Adrenal gland (tissue), 5 donors: ENCODE results near the gene TMEM273.

Experiments
- POLR2A ChIP-seq, 2 donors: fragments of 450-650 bp; IDR thresholded peaks; one replicate each; pipeline ENCODE4 v1.6.1; 2017; ENCODE audit warnings: antibody characterized with exemption in 2 of 2, mild to moderate bottlenecking in 2 of 2, moderate library complexity in 1 of 2
- TF ChIP-seq, protein P1 (sequence below), 6 experiments: fragments of 450-650 bp in 4 of 6; fragments of 200-600 bp in 2 of 6; sonication (generic) in 1 of 6; IDR thresholded peaks; 1 replicate in 5 of 6; 2 replicates in 1 of 6; pipeline versions ENCODE4 v1.5.1 to v1.8.0; 2016 to 2021; ENCODE audit warnings: antibody characterized with exemption in 6 of 6, mild to moderate bottlenecking in 2 of 6, moderate library complexity in 1 of 6
- donor health status: DM: no; HTN: no; CAD: no.

DNA sequence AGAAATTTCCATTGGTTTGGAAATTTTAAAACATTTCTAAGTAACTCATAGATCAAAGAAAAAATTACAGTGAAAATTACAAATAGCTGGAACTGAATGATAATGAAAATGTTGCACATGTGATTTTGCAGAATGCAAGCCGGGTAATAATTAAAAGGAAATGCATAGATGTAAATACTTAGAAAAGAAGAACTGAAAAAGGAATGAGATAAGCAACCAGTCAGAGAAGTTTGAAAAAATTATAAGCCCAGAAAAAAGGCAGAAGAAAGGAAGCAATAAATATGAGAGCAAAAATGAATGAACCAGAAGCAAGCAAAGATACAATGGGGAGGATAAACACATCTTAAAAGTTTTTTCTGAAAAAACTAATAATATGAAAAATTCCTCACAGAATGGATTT, 3.2 kb upstream of the TMEM273 start:
- no peak for TF ChIP-seq POLR2A (IDR thresholded peaks at IDR 0.05)
- TF ChIP-seq, protein P1, sequence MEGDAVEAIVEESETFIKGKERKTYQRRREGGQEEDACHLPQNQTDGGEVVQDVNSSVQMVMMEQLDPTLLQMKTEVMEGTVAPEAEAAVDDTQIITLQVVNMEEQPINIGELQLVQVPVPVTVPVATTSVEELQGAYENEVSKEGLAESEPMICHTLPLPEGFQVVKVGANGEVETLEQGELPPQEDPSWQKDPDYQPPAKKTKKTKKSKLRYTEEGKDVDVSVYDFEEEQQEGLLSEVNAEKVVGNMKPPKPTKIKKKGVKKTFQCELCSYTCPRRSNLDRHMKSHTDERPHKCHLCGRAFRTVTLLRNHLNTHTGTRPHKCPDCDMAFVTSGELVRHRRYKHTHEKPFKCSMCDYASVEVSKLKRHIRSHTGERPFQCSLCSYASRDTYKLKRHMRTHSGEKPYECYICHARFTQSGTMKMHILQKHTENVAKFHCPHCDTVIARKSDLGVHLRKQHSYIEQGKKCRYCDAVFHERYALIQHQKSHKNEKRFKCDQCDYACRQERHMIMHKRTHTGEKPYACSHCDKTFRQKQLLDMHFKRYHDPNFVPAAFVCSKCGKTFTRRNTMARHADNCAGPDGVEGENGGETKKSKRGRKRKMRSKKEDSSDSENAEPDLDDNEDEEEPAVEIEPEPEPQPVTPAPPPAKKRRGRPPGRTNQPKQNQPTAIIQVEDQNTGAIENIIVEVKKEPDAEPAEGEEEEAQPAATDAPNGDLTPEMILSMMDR (IDR thresholded peaks at IDR 0.05): no peak
